GM15510 (cell line): ENCODE measurements around the gene ALX1.

Source experiments
- POLR2A ChIP-seq: IDR thresholded peaks from 3 replicates; pipeline ENCODE4 v1.6.1; 2011; ENCODE audit warnings: borderline replicate concordance; ENCODE audit not compliant: insufficient read length; ENCODE audit errors: extremely low read depth

The ALX1 gene

GRCh38 chr12:85280165-85280983, at the start of gene ALX1:
ALX1 (plus strand) TSS chr12:85280220; CDS start chr12:85280262, 42 bp downstream.
- TF ChIP-seq POLR2A, result no peak

- no peak for TF ChIP-seq POLR2A
These were observed 42.7 kb upstream of the ALX1 start for GRCh38 chr12:85237327-85237726.

- no peak for TF ChIP-seq POLR2A
These were observed 35.5 kb upstream of the ALX1 start for GRCh38 chr12:85244561-85244960.

- TF ChIP-seq POLR2A, result no peak
These were observed 26.2 kb upstream of the ALX1 start for GRCh38 chr12:85253853-85254252.

- no peak for TF ChIP-seq POLR2A
These were observed 22.3 kb upstream of the ALX1 start for GRCh38 chr12:85257671-85258070.

- no peak for TF ChIP-seq POLR2A
These were observed 19.6 kb upstream of the ALX1 start for GRCh38 chr12:85260447-85260846.

GRCh38 chr12:85260896-85261295, 19.1 kb upstream of the ALX1 start:
- no peak for TF ChIP-seq POLR2A

GRCh38 chr12:85266356-85266755, 13.7 kb upstream of the ALX1 start:
- no peak for TF ChIP-seq POLR2A

- TF ChIP-seq POLR2A, result no peak
These were observed 6.4 kb upstream of the ALX1 start for GRCh38 chr12:85273381-85274314.

GRCh38 chr12:85274315-85274651, 5.7 kb upstream of the ALX1 start:
- no peak for TF ChIP-seq POLR2A

GRCh38 chr12:85275374-85275773, 4.6 kb upstream of the ALX1 start:
- no peak for TF ChIP-seq POLR2A

GRCh38 chr12:85277191-85277590, 2.8 kb upstream of the ALX1 start:
- no peak for TF ChIP-seq POLR2A

- no peak for TF ChIP-seq POLR2A
These were observed 2.0 kb upstream of the ALX1 start for GRCh38 chr12:85277900-85278597.

- TF ChIP-seq POLR2A, result no peak
These were observed 1.2 kb upstream of the ALX1 start for GRCh38 chr12:85278598-85279448.
